Activated CD4-positive, alpha-beta T cell treated with anti-CD3 and anti-CD28 coated beads, Interleukin-2, amount 50 U/mL, for 1 hour (primary cell): ENCODE results near the gene SPRR2A.
"Not testable (repeated sequence)": the region's sequence is repeated elsewhere in the genome, so short reads cannot be mapped to it uniquely, and the experiment has no call there.

ENCODE experiments used
- DNase-seq: peaks from one replicate; pipeline ENCODE4 v3.0.0-alpha.2; 2020

SPRR2A gene

DNA sequence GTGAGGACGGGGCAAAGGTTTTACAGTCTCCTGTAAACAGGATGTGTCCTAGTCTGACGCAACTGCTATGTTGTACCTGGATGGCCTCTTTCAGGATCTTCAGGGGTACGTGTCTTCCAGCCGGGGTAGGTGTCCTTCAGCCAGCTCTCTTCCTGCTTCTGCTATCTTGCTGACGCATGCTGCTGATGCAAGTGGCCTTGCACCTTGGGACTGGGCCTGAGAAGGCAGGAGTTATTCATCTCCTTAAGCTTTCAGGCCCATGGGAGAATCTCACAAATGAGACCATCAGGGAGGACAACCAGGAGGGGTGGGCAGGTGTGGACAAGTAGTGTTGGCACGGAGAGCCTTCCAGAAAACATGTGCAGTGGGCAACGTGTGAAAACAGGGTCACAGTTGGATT is 34.2 kb downstream of the SPRR2A start:
- DNase-seq: no peak

- DNase-seq: not testable (repeated sequence)
Observed at GRCh38 chr1:153022340-153022739, 35.0 kb downstream of the SPRR2A start.

- not testable (repeated sequence) for DNase-seq
Observed at GRCh38 chr1:153021829-153022228, 35.5 kb downstream of the SPRR2A start.

- DNase-seq: not testable (repeated sequence)
Observed at GRCh38 chr1:153011235-153011758, 46.0 kb downstream of the SPRR2A start.
